H9 (cell line): Measurements from ENCODE around the gene ZC3H12D. TPM values are rescaled to one million over a fixed set of nuclear protein-coding genes. Genes with fewer than 3 reads are reported as not detected.

Experiments used
- DNase-seq: peaks from one replicate; pipeline ENCODE4 v3.0.0-alpha.2; 2017
- H2AFZ ChIP-seq: one replicate; pipeline ENCODE4 v1.6.1; 2013; ENCODE audit warnings: mild to moderate bottlenecking, low read length, control low read depth, moderate library complexity
- H2AK5ac ChIP-seq: 2 replicates; pipeline ENCODE4 v1.6.1; 2013; ENCODE audit warnings: low read length, control low read depth, mixed read lengths; ENCODE audit not compliant: insufficient read length
- H2BK120ac ChIP-seq: one replicate; pipeline ENCODE4 v1.6.1; 2013; ENCODE audit warnings: low read depth, mild to moderate bottlenecking, low read length, control low read depth, inconsistent platforms; ENCODE audit not compliant: poor library complexity, severe bottlenecking
- H2BK12ac ChIP-seq: 2 replicates; pipeline ENCODE4 v1.6.1; 2013; ENCODE audit warnings: low read length, control low read depth, mixed read lengths, low read depth; ENCODE audit not compliant: insufficient read length
- H2BK15ac ChIP-seq: 2 replicates; pipeline ENCODE4 v1.6.1; 2013; ENCODE audit warnings: low read depth, low read length, control low read depth
- H2BK20ac ChIP-seq: one replicate; pipeline ENCODE4 v1.6.1; 2013; ENCODE audit warnings: low read depth, mild to moderate bottlenecking, low read length, control low read depth, inconsistent platforms; ENCODE audit not compliant: poor library complexity, severe bottlenecking
- H2BK5ac ChIP-seq: 2 replicates; pipeline ENCODE4 v1.6.1; 2013; ENCODE audit warnings: low read length, control low read depth, mixed read lengths; ENCODE audit not compliant: insufficient read length
- H3K14ac ChIP-seq: 2 replicates; pipeline ENCODE4 v1.6.1; 2013; ENCODE audit warnings: low read length, control low read depth; ENCODE audit not compliant: insufficient read depth
- H3K18ac ChIP-seq: 2 replicates; pipeline ENCODE4 v1.6.1; 2013; ENCODE audit warnings: low read depth, mild to moderate bottlenecking, mixed read lengths, low read length, control low read depth; ENCODE audit not compliant: insufficient read length
- H3K23ac ChIP-seq: 2 replicates; pipeline ENCODE4 v1.6.1; 2013; ENCODE audit warnings: low read length, control low read depth, mixed read lengths, low read depth; ENCODE audit not compliant: insufficient read length
- H3K23me2 ChIP-seq: 2 replicates; pipeline ENCODE4 v1.6.1; 2013; ENCODE audit warnings: low read depth, mild to moderate bottlenecking, mixed read lengths, low read length, control low read depth; ENCODE audit not compliant: insufficient read length, poor library complexity, severe bottlenecking
- H3K27ac ChIP-seq: 2 replicates; pipeline ENCODE4 v1.5.1; 2013; ENCODE audit warnings: low read length, control low read depth, mixed read lengths, low read depth; ENCODE audit not compliant: insufficient read length
- H3K27me3 ChIP-seq: 2 replicates; pipeline ENCODE4 v1.6.1; 2013; ENCODE audit warnings: low read length, control low read depth, inconsistent platforms; ENCODE audit not compliant: insufficient read depth
- H3K4ac ChIP-seq: 2 replicates; pipeline ENCODE4 v1.6.1; 2013; ENCODE audit warnings: low read depth, mild to moderate bottlenecking, control low read depth, inconsistent platforms, low read length, moderate library complexity
- H3K4me1 ChIP-seq: 2 replicates; pipeline ENCODE4 v1.6.1; 2013; ENCODE audit warnings: low read length, control low read depth, inconsistent platforms; ENCODE audit not compliant: insufficient read depth
- H3K4me2 ChIP-seq: 2 replicates; pipeline ENCODE4 v1.6.1; 2013; ENCODE audit warnings: low read length, control low read depth, mixed read lengths; ENCODE audit not compliant: insufficient read length, insufficient read depth
- H3K56ac ChIP-seq: 2 replicates; pipeline ENCODE4 v1.6.1; 2013; ENCODE audit warnings: low read depth, mild to moderate bottlenecking, mixed read lengths, low read length, control low read depth; ENCODE audit not compliant: insufficient read length
- H3K79me1 ChIP-seq: 2 replicates; pipeline ENCODE4 v1.6.1; 2013; ENCODE audit warnings: low read depth, mild to moderate bottlenecking, moderate library complexity, low read length, control low read depth, inconsistent platforms; ENCODE audit not compliant: insufficient read depth, poor library complexity, severe bottlenecking
- H3K79me2 ChIP-seq: 2 replicates; pipeline ENCODE4 v1.6.1; 2013; ENCODE audit warnings: low read length, control low read depth, inconsistent platforms; ENCODE audit not compliant: insufficient read depth
- H3K9ac ChIP-seq: 2 replicates; pipeline ENCODE4 v1.6.1; 2013; ENCODE audit warnings: low read length, control low read depth, mixed read lengths; ENCODE audit not compliant: insufficient read length; ENCODE audit errors: extremely low read depth
- H3K9me3 ChIP-seq: one replicate; pipeline ENCODE4 v1.6.1; 2013; ENCODE audit warnings: low read depth, low read length, inconsistent platforms; ENCODE audit not compliant: control insufficient read depth
- H3T11ph ChIP-seq: one replicate; pipeline ENCODE4 v1.6.1; 2013; ENCODE audit warnings: mild to moderate bottlenecking, low read length, control low read depth, inconsistent platforms
- H4K20me1 ChIP-seq: one replicate; pipeline ENCODE4 v1.6.1; 2013; ENCODE audit not compliant: control insufficient read depth, insufficient read length, insufficient read depth
- H4K5ac ChIP-seq: 2 replicates; pipeline ENCODE4 v1.6.1; 2013; ENCODE audit warnings: low read depth, mild to moderate bottlenecking, mixed read lengths, low read length, control low read depth; ENCODE audit not compliant: insufficient read length
- H4K8ac ChIP-seq: replicated peaks from 2 replicates; pipeline ENCODE4 v1.6.1; 2013; ENCODE audit warnings: low read length, control low read depth, mixed read lengths, low read depth; ENCODE audit not compliant: insufficient read length
- H4K91ac ChIP-seq: 2 replicates; pipeline ENCODE4 v1.6.1; 2013; ENCODE audit warnings: low read depth, mild to moderate bottlenecking, moderate library complexity, mixed read lengths, low read length, control low read depth; ENCODE audit not compliant: insufficient read length
- H3K27ac Mint-ChIP-seq, 3 experiments: 2 replicates in 2 of 3; 3 replicates in 1 of 3; pipeline ENCODE4 v1.8.0; 2020 to 2021; ENCODE audit warnings: mixed read lengths in 3 of 3, mild to moderate bottlenecking in 1 of 3, moderate library complexity in 1 of 3
- H3K27me3 Mint-ChIP-seq: 2 replicates; pipeline ENCODE4 v1.8.0; 2021; ENCODE audit warnings: low read depth, mild to moderate bottlenecking, moderate library complexity, mixed read lengths
- H3K36me3 Mint-ChIP-seq, 3 experiments: 2 replicates in 2 of 3; 3 replicates in 1 of 3; pipeline ENCODE4 v1.8.0; 2020 to 2021; ENCODE audit warnings: low read depth in 3 of 3, mixed read lengths in 3 of 3; ENCODE audit not compliant: insufficient read depth in 1 of 3
- H3K4me1 Mint-ChIP-seq, 2 experiments: 2 replicates each; pipeline ENCODE4 v1.8.0; 2020; ENCODE audit warnings: mixed read lengths in 2 of 2
- H3K4me3 Mint-ChIP-seq, 2 experiments: 2 replicates in 1 of 2; 3 replicates in 1 of 2; pipeline ENCODE4 v1.8.0; 2020 to 2021; ENCODE audit warnings: mild to moderate bottlenecking in 2 of 2, mixed read lengths in 2 of 2, moderate library complexity in 1 of 2
- H3K9me3 Mint-ChIP-seq, 2 experiments: 2 replicates in 1 of 2; 3 replicates in 1 of 2; pipeline ENCODE4 v1.8.0; 2020; ENCODE audit warnings: mild to moderate bottlenecking in 2 of 2, mixed read lengths in 2 of 2, moderate library complexity in 1 of 2
- WGBS: extraction: QIAGEN DNeasy Blood & Tissue Kit; methylation state at CpG from one replicate; pipeline ENCODE4 v1.1.7; 2013; ENCODE audit warnings: missing lambda C conversion rate, low lambda C conversion rate, mixed read lengths; ENCODE audit not compliant: insufficient read length; ENCODE audit errors: extremely low coverage; 5-methylcytosine and 5-hydroxymethylcytosine counted together
- total RNA-seq: library from RNA; stranded (reverse); gene quantifications from 2 replicates; pipeline ENCODE4 v1.2.1, GENCODE V29; 2021
- TF ChIP-seq, protein P1 (sequence below): fragments of 200-600 bp; sonication (generic); conservative IDR thresholded peaks from 3 replicates; pipeline ENCODE4 v1.8.0; 2021; ENCODE audit warnings: antibody characterized with exemption, mild to moderate bottlenecking

ZC3H12D gene
- total RNA-seq, 1 experiment from 2014 or later: 0.07 TPM

GRCh38 chr6:149457316-149457884, 27.4 kb downstream of the ZC3H12D start:
- Histone ChIP-seq H3K9ac (no peak overlapping the region), H2BK5ac (no peak overlapping the region), H2BK15ac (no peak overlapping the region), H3K9me3 (no peaks in the 10 kb centered on the region), H2BK12ac (no peak overlapping the region), H3K27ac (no peak overlapping the region), H2AK5ac (no peak overlapping the region), H2BK120ac (no peak overlapping the region), H4K20me1 (no peaks in the 10 kb centered on the region), H3K27me3 (no peaks in the 10 kb centered on the region; the same call in 1 of the 2 replicates), H3K4ac (no peak overlapping the region), H3K23ac (no peak overlapping the region), H3K79me2 (no peaks in the 10 kb centered on the region), H4K5ac (no peak overlapping the region), H2BK20ac (no peak overlapping the region), H3K18ac (no peak overlapping the region), H3K4me1 (no peaks in the 10 kb centered on the region), H3K14ac (no peak overlapping the region), H3K56ac (no peak overlapping the region), H4K91ac (no peak overlapping the region), H4K8ac (no peak overlapping the region), H3T11ph (no peak overlapping the region), H3K23me2 (no peaks in the 10 kb centered on the region), H2AFZ (no peak overlapping the region), H3K4me2 (no peak overlapping the region), H3K79me1 (no peaks in the 10 kb centered on the region)
- H3K27ac Mint-ChIP-seq: no peak overlapping the region
- DNase-seq: no peak
- peaks cover 26% of the 10 kb centered on the region for H3K27me3 Mint-ChIP-seq
- H3K36me3 Mint-ChIP-seq: no peaks in the 10 kb centered on the region
- TF ChIP-seq, protein P1, sequence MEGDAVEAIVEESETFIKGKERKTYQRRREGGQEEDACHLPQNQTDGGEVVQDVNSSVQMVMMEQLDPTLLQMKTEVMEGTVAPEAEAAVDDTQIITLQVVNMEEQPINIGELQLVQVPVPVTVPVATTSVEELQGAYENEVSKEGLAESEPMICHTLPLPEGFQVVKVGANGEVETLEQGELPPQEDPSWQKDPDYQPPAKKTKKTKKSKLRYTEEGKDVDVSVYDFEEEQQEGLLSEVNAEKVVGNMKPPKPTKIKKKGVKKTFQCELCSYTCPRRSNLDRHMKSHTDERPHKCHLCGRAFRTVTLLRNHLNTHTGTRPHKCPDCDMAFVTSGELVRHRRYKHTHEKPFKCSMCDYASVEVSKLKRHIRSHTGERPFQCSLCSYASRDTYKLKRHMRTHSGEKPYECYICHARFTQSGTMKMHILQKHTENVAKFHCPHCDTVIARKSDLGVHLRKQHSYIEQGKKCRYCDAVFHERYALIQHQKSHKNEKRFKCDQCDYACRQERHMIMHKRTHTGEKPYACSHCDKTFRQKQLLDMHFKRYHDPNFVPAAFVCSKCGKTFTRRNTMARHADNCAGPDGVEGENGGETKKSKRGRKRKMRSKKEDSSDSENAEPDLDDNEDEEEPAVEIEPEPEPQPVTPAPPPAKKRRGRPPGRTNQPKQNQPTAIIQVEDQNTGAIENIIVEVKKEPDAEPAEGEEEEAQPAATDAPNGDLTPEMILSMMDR: no peak
- H3K4me1 Mint-ChIP-seq: no peaks in the 10 kb centered on the region
- WGBS: no CpG with 5 or more reads among the region's 7 CpGs
- no peaks in the 10 kb centered on the region for H3K9me3 Mint-ChIP-seq
- H3K4me3 Mint-ChIP-seq: no peak overlapping the region
